GM18951 (cell line): ENCODE measurements around the gene ZNF92.
"Not testable (repeated sequence)": the region's sequence is repeated elsewhere in the genome, so short reads cannot be mapped to it uniquely, and the experiment has no call there.

ENCODE experiments used
- POLR2A ChIP-seq: IDR thresholded peaks from 4 replicates; pipeline ENCODE4 v1.6.1; 2011; ENCODE audit warnings: mild to moderate bottlenecking; ENCODE audit not compliant: insufficient read length, insufficient read depth; ENCODE audit errors: extremely low read depth
- in situ Hi-C: fragments of 300-500 bp; cut with MboI; formaldehyde crosslinking; loops from one replicate; pipeline ENCODE4 v1.12.0; 2022; ENCODE audit warnings: low sequenced_read_pairs, mixed read lengths, inconsistent platforms; ENCODE audit not compliant: unreplicated experiment

Gene ZNF92

GRCh38 chr7:65438598-65438997, 64.9 kb downstream of the ZNF92 start:
- no peak for TF ChIP-seq POLR2A
- in situ Hi-C loops = no loop called here

GRCh38 chr7:65441010-65441409, 67.4 kb downstream of the ZNF92 start:
- TF ChIP-seq POLR2A = no peak
- in situ Hi-C loops = no loop called here

GRCh38 chr7:65444205-65444842, 70.7 kb downstream of the ZNF92 start:
- in situ Hi-C loops = no loop called here
- TF ChIP-seq POLR2A = no peak

DNA sequence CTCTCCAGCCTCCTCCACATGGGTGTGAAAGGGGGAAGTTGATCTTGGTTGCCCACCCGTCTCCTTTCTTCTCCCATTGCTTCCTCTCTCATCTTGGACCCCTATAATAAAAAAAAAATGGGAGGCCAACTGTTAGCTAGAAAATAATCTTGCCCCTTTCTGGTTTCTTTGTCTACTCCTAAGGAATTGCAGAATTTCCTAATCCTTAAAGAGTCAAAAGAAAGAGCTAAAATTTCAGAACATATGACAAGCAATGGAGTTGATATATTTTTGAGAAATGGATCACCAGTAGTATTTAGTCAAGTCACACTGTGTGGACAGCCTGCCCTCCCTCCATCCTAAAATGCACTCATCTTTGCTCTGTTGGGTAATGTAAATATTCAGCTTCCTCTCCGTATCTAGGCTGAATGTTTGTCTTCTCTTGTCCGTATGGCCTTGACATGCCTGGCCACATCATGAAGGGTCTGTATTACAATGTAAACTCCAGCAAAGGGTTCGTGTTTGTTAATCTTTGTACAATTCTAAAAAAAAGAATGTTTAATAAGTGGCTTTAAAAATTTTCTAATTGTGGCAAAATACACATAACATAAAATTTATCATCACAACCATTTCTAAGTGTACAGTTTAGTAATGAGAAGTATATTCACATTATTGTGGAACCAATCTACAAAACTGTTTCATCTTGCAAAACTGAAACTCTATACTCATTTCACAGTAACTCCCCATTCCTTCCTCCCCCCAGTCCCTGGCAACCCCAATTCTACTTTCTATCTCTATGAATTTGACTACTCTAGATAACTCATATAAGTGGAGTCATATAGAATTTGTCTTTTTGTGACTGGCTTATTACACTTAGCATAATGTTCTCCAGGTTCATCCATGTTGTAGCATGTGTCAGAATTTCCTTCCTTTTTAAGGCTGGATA, 71.5 kb downstream of the ZNF92 start:
- in situ Hi-C loops = no loop called here
- no peak for TF ChIP-seq POLR2A

DNA sequence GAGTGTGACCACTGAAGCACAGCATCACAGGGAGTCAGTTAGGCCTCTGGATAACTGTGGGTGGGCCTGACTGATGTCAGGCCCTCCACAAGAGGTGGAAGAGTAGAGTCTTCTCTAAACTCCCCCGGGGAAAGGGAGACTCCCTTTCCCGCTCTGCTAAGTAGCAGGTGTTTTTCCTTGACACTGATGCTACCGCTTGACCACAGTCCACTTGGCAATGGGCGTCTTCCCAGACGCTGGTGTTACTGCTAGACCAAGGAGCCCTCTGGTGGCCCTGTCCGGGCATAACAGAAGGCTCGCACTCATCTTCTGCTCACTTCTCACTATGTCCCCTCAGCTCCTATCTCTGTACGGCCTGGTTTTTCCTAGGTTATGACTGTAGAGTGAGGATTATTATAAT, 73.4 kb downstream of the ZNF92 start:
- in situ Hi-C loops = not testable (repeated sequence)

DNA sequence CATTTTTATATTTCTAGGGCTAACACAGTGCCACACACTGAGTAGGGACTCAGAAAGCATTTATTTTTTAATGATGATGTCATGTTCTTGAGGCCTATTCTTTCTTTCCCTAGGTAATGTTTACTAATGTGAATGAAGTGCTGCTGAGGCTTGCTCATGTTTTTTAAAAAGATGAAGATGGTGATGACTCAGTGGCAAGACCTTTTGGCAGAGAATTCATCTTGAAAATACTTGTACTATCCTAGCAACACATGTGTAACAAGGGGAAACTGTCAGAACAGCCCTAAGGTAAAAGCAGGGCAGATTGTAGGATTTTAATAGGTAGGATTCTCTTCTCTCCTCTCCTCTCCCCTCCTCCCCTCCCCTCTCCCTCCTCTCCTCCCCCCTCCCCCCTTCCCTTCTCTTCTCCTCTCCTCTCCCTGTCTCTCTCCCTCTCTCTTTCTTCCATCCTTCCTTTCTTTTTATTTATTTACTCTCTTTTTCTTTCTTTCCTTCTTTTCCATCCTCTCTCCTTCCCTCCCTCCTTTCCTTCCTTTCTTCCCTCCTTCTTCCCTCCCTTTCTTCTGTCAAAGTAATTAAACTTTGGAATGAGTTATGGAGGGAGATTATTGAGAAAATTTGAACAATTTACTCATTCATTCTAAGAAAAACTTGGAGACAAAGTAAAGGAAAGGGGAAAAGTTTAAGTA, 75.3 kb downstream of the ZNF92 start:
- in situ Hi-C loops = no loop called here
- TF ChIP-seq POLR2A = no peak

GRCh38 chr7:65449505-65449852, 75.8 kb downstream of the ZNF92 start:
- in situ Hi-C loops = no loop called here
- TF ChIP-seq POLR2A = no peak
